SK-N-SH treated with all-trans-retinoic acid at 6 μM for 48 hours (cell line): ENCODE measurements around the gene WDR38.
"Not testable (repeated sequence)": the region's sequence is repeated elsewhere in the genome, so short reads cannot be mapped to it uniquely, and the experiment has no call there.

ENCODE experiments used
- ATAC-seq: fragments of 200-7000 bp; cut with Tn5 transposase; 3 replicates; pipeline ENCODE4 v1.9.1; 2020; ENCODE audit warnings: mild to moderate bottlenecking, moderate library complexity
- ARNTL ChIP-seq: fragments of 450-650 bp; formaldehyde crosslinking; IDR thresholded peaks from 2 replicates; pipeline ENCODE4 v1.5.0; 2020; ENCODE audit warnings: low read depth, mild to moderate bottlenecking, moderate library complexity, borderline replicate concordance
- BACH2 ChIP-seq: fragments of 250-450 bp; sonication (Bioruptor Pico); IDR thresholded peaks from 2 replicates; pipeline ENCODE4 v1.9.0; 2021; ENCODE audit warnings: mild to moderate bottlenecking, borderline replicate concordance
- CSDC2 ChIP-seq: fragments of 250-450 bp; sonication (Bioruptor Pico); IDR thresholded peaks from 2 replicates; pipeline ENCODE4 v1.5.0; 2020; ENCODE audit warnings: mild to moderate bottlenecking, moderate library complexity
- ESRRG ChIP-seq: fragments of 250-450 bp; sonication (Bioruptor Pico); IDR thresholded peaks from 2 replicates; pipeline ENCODE4 v1.6.1; 2021; ENCODE audit warnings: mild to moderate bottlenecking
- GLIS3 ChIP-seq: fragments of 250-450 bp; sonication (Bioruptor Pico); IDR thresholded peaks from 2 replicates; pipeline ENCODE4 v1.5.0; 2020; ENCODE audit warnings: mild to moderate bottlenecking, moderate library complexity
- ISL1 ChIP-seq: fragments of 250-450 bp; sonication (Bioruptor Pico); IDR thresholded peaks from 2 replicates; pipeline ENCODE4 v2.1.2; 2022; ENCODE audit warnings: mild to moderate bottlenecking, moderate library complexity
- OSR1 ChIP-seq: fragments of 250-450 bp; sonication (Bioruptor Pico); IDR thresholded peaks from 2 replicates; pipeline ENCODE4 v1.8.0; 2022; ENCODE audit warnings: moderate library complexity, mild to moderate bottlenecking, inconsistent platforms
- PPARA ChIP-seq: fragments of 250-450 bp; sonication (Bioruptor Pico); IDR thresholded peaks from 2 replicates; pipeline ENCODE4 v1.5.0; 2020; ENCODE audit warnings: mild to moderate bottlenecking, borderline replicate concordance
- RARB ChIP-seq: fragments of 250-450 bp; sonication (Bioruptor Pico); IDR thresholded peaks from 2 replicates; pipeline ENCODE4 v1.8.0; 2021; ENCODE audit warnings: mild to moderate bottlenecking, moderate library complexity
- SNAI2 ChIP-seq: fragments of 250-450 bp; sonication (Bioruptor Pico); IDR thresholded peaks from 2 replicates; pipeline ENCODE4 v1.5.0; 2020; ENCODE audit warnings: mild to moderate bottlenecking, moderate library complexity
- TCF4 ChIP-seq: fragments of 250-450 bp; sonication (Bioruptor Pico); IDR thresholded peaks from 2 replicates; pipeline ENCODE4 v1.8.0; 2021; ENCODE audit warnings: mild to moderate bottlenecking, moderate library complexity, borderline replicate concordance
- TOX ChIP-seq: fragments of 250-450 bp; sonication (Bioruptor Pico); IDR thresholded peaks from 2 replicates; pipeline ENCODE4 v1.8.0; 2021; ENCODE audit warnings: mild to moderate bottlenecking, moderate library complexity, borderline replicate concordance
- ZC3H10 ChIP-seq: fragments of 250-450 bp; sonication (Bioruptor Pico); IDR thresholded peaks from 2 replicates; pipeline ENCODE4 v1.5.1; 2021; ENCODE audit warnings: mild to moderate bottlenecking, moderate library complexity
- ZFP30 ChIP-seq: fragments of 450-650 bp; formaldehyde crosslinking; IDR thresholded peaks from 2 replicates; pipeline ENCODE4 v1.5.0; 2022; ENCODE audit warnings: mild to moderate bottlenecking, moderate library complexity
- ZNF565 ChIP-seq: fragments of 450-650 bp; formaldehyde crosslinking; conservative IDR thresholded peaks from 2 replicates; pipeline ENCODE4 v1.5.0; 2020; ENCODE audit warnings: low read depth, mild to moderate bottlenecking, moderate library complexity
- ZNF8 ChIP-seq: fragments of 450-650 bp; formaldehyde crosslinking; IDR thresholded peaks from 2 replicates; pipeline ENCODE4 v1.5.0; 2020; ENCODE audit warnings: mild to moderate bottlenecking, moderate library complexity
- TF ChIP-seq, protein P1 (sequence below): fragments of 250-450 bp; sonication (Bioruptor Pico); IDR thresholded peaks from 2 replicates; pipeline ENCODE4 v1.5.1; 2021; ENCODE audit warnings: mild to moderate bottlenecking, moderate library complexity
- TF ChIP-seq, protein P2 (sequence below): fragments of 250-450 bp; sonication (Bioruptor Pico); IDR thresholded peaks from 2 replicates; pipeline ENCODE4 v1.8.0; 2020; ENCODE audit warnings: mild to moderate bottlenecking, moderate library complexity, borderline replicate concordance
- TF ChIP-seq, protein P3 (sequence below): fragments of 250-450 bp; sonication (Bioruptor Pico); IDR thresholded peaks from 2 replicates; pipeline ENCODE4 v1.5.0; 2020; ENCODE audit warnings: mild to moderate bottlenecking, moderate library complexity
- TF ChIP-seq, protein P4 (sequence below): fragments of 250-450 bp; sonication (Bioruptor Pico); IDR thresholded peaks from 2 replicates; pipeline ENCODE4 v1.5.1; 2020; ENCODE audit warnings: low read depth, mild to moderate bottlenecking, moderate library complexity

Gene WDR38

DNA sequence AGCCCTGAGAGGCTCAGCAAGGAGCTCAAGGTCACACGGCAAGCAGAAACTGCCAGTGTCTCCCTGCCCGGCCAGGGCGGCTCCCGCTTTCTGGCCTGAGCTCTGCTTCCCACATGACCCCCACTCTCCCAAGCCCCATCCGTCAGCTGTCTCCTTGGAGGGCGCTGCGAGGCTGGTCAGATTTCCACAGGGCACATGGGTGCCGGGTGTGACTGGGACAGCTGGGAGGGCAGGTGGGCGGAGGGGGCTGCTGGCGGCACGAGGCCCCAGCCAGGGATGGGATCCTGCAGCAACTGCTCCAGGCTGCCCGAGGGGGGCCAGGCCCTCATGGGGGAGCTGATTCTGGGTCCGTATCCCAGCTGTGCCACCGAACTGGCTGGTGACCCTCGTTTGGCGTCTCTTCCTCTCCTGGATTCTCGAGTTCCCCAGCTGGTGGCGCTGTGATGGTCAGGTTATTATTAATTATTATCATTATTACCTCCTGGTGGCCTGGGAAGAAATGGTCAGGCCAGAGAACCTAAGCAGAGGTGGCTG is 12.9 kb upstream of the WDR38 start:
- ATAC-seq: peak; percentile 66
- TF ChIP-seq ARNTL (CRISPR knock-in tag) (no peak), ZNF8 (CRISPR knock-in tag) (no peak), SNAI2 (no peak), ISL1 (CRISPR knock-in tag) (no peak), RARB (CRISPR knock-in tag) (no peak), ESRRG (CRISPR knock-in tag) (no peak), OSR1 (no peak), ZNF565 (CRISPR knock-in tag) (no peak)

DNA sequence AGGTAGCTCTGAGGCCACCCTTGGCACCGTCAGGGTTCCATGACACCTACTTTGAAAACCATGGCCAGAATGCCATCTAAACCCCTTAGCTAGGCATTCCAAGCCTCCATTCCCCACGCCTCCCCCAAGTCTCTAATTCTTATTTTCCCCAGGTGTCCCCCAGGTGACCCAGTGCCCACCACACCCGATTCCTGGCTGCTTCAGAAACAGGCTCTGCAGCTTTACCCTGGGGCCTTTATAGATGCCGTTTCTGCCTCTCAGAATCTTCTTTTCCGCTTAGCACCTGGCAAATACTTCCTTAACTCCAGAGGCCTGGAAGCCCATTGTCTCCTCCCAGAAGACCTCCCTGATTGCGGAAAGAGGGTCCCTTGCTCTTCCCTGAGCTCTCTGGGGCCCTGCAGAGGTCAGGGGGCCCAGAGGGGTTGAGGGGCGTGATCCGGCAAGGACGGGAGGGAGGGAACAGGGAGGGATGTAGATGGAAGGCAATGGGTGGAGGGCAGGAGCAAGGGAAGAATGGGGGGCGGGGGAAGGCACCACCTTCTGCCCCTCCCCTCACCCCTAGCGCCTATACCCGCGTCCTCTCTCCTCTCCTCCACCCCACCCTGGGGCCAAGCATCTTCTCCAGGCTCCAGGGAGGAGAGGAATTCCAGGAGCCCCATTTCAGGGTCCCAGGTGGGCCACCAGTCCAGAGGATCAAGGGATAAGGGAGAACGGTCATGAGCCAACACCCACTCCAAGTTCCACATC is 12.0 kb upstream of the WDR38 start:
- TF ChIP-seq ZNF565 (CRISPR knock-in tag): no peak
- TF ChIP-seq, protein P1, sequence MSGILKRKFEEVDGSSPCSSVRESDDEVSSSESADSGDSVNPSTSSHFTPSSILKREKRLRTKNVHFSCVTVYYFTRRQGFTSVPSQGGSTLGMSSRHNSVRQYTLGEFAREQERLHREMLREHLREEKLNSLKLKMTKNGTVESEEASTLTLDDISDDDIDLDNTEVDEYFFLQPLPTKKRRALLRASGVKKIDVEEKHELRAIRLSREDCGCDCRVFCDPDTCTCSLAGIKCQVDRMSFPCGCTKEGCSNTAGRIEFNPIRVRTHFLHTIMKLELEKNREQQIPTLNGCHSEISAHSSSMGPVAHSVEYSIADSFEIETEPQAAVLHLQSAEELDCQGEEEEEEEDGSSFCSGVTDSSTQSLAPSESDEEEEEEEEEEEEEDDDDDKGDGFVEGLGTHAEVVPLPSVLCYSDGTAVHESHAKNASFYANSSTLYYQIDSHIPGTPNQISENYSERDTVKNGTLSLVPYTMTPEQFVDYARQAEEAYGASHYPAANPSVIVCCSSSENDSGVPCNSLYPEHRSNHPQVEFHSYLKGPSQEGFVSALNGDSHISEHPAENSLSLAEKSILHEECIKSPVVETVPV: no peak
- TF ChIP-seq, all 23 proteins: peak for 0
- no peak for ATAC-seq

DNA sequence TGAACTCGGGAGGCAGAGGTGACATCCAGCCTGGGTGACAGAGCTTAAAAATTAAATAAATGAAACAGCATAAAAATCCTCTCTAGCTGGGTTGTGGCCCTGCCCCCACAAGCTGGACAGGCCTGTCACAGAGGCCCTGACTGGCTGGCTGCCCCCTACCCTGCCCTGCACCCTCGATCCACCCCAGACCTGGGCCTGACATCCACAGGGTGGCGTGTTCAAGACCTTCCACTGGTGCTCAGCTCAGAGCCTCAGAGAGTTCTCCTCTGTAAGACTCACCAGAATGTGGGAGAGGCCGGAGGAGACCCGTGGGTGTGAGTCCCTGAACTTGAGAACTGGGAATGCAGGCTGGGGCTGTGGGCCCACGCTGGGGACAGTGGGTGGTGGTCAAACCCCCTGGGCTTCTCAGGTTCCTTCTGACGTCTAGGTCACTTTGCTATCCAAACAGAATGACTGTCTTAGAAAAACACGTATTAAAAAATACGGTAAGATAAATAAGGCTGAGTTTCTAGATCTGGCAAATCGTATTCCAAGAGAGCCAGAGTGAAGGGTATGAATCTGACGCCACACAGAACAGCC is 9.7 kb upstream of the WDR38 start:
- no peak for ATAC-seq

DNA sequence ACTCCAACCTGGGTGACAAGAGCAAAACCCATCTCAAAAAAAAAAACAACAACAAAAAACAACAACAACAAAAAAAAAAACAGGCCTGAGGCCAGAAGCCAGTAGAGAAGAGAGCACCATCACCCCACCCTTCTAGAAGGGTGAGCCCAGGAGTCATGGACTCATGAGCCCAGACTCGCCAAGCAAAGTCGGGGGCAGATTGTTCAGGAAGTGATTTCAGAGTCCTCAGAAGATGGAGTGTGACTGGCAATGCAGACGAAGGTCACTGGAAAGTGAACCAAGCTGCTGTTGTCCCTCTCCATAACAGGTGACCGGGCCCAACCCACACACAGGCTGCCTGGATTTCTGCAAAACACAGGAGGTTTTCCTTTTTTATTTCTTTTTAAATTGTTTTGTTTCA is 9.0 kb upstream of the WDR38 start:
- TF ChIP-seq, protein P2, sequence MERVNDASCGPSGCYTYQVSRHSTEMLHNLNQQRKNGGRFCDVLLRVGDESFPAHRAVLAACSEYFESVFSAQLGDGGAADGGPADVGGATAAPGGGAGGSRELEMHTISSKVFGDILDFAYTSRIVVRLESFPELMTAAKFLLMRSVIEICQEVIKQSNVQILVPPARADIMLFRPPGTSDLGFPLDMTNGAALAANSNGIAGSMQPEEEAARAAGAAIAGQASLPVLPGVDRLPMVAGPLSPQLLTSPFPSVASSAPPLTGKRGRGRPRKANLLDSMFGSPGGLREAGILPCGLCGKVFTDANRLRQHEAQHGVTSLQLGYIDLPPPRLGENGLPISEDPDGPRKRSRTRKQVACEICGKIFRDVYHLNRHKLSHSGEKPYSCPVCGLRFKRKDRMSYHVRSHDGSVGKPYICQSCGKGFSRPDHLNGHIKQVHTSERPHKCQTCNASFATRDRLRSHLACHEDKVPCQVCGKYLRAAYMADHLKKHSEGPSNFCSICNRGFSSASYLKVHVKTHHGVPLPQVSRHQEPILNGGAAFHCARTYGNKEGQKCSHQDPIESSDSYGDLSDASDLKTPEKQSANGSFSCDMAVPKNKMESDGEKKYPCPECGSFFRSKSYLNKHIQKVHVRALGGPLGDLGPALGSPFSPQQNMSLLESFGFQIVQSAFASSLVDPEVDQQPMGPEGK (CRISPR knock-in tag): no peak
- TF ChIP-seq ZFP30 (CRISPR knock-in tag) (no peak), TOX (CRISPR knock-in tag) (no peak), BACH2 (CRISPR knock-in tag) (no peak), ZNF565 (CRISPR knock-in tag) (no peak), OSR1 (no peak), RARB (CRISPR knock-in tag) (no peak), ISL1 (CRISPR knock-in tag) (no peak), ZC3H10 (CRISPR knock-in tag) (no peak), ESRRG (CRISPR knock-in tag) (no peak), CSDC2 (CRISPR knock-in tag) (no peak), PPARA (CRISPR knock-in tag) (no peak), TCF4 (CRISPR knock-in tag) (no peak), SNAI2 (no peak), ARNTL (CRISPR knock-in tag) (no peak), GLIS3 (CRISPR knock-in tag) (no peak)
- TF ChIP-seq, protein P1: no peak
- TF ChIP-seq, protein P3, sequence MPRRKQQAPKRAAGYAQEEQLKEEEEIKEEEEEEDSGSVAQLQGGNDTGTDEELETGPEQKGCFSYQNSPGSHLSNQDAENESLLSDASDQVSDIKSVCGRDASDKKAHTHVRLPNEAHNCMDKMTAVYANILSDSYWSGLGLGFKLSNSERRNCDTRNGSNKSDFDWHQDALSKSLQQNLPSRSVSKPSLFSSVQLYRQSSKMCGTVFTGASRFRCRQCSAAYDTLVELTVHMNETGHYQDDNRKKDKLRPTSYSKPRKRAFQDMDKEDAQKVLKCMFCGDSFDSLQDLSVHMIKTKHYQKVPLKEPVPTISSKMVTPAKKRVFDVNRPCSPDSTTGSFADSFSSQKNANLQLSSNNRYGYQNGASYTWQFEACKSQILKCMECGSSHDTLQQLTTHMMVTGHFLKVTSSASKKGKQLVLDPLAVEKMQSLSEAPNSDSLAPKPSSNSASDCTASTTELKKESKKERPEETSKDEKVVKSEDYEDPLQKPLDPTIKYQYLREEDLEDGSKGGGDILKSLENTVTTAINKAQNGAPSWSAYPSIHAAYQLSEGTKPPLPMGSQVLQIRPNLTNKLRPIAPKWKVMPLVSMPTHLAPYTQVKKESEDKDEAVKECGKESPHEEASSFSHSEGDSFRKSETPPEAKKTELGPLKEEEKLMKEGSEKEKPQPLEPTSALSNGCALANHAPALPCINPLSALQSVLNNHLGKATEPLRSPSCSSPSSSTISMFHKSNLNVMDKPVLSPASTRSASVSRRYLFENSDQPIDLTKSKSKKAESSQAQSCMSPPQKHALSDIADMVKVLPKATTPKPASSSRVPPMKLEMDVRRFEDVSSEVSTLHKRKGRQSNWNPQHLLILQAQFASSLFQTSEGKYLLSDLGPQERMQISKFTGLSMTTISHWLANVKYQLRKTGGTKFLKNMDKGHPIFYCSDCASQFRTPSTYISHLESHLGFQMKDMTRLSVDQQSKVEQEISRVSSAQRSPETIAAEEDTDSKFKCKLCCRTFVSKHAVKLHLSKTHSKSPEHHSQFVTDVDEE (CRISPR knock-in tag): no peak
- TF ChIP-seq, protein P4, sequence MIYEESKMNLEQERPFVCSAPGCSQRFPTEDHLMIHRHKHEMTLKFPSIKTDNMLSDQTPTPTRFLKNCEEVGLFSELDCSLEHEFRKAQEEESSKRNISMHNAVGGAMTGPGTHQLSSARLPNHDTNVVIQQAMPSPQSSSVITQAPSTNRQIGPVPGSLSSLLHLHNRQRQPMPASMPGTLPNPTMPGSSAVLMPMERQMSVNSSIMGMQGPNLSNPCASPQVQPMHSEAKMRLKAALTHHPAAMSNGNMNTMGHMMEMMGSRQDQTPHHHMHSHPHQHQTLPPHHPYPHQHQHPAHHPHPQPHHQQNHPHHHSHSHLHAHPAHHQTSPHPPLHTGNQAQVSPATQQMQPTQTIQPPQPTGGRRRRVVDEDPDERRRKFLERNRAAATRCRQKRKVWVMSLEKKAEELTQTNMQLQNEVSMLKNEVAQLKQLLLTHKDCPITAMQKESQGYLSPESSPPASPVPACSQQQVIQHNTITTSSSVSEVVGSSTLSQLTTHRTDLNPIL (CRISPR knock-in tag): no peak
- no peak for ATAC-seq

More for the DNA sequence above, 9.7 kb upstream of the WDR38 start:
- TF ChIP-seq, protein P1: no peak
- TF ChIP-seq OSR1: no peak

DNA sequence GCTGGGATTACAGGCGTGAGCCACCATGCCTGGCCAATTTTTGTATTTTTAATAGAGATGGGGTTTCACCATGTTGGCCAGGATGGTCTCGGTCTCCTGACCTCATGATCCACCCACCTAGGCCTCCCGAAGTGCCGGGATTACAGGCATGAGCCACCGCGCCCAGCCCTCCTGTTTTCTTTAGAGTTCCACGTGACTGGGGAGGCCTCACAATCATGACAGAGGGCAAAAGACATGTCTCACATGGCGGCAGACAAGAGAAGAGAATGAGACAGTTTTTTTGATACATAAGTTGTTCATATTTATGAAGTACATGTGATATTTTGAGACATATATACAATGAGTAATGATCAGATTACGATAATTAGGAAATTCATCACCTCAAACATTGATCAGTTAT is 6.8 kb upstream of the WDR38 start:
- ATAC-seq: not testable (repeated sequence)
